ENCODE results near the gene IQSEC1. TPM values are rescaled to one million over a fixed set of nuclear protein-coding genes. Genes with fewer than 3 reads are reported as not detected.

IQSEC1 gene
- polyA plus RNA-seq, 1 donor (not counting 4 experiments of a cell fraction or from before 2014, with no cell fraction given) = 2.8 TPM

GRCh38 chr3:12895391-12896062 lies 177.7 kb downstream of the IQSEC1 start:
- Histone ChIP-seq H3K4me1 (ENCODE audit: control insufficient read depth, extremely low read depth, insufficient read depth, low read length) (peaks cover 16% of the 10 kb centered on the region), H3K27me3 (ENCODE audit: control insufficient read depth, extremely low read depth, insufficient read depth, low read length) (peaks cover 4% of the 10 kb centered on the region), H3K4me3 (ENCODE audit: control insufficient read depth in 2 of 3, extremely low read depth in 1 of 3, insufficient read depth in 2 of 3, low read depth in 1 of 3, low read length in 3 of 3) (no peak overlapping the region), H3K9ac (ENCODE audit: control insufficient read depth, extremely low read depth, insufficient read depth, low read length) (no peak overlapping the region), H3K79me2 (ENCODE audit: control insufficient read depth, insufficient read depth, low read length) (no peaks in the 10 kb centered on the region), H3K27ac (ENCODE audit: control insufficient read depth, insufficient read depth, low read length) (no peak overlapping the region), H3K9me1 (ENCODE audit: control insufficient read depth, extremely low read depth, insufficient read depth, low read length) (no peaks in the 10 kb centered on the region), H4K20me1 (ENCODE audit: control insufficient read depth, extremely low read depth, insufficient read depth, low read length) (no peaks in the 10 kb centered on the region), H3K9me3 (ENCODE audit: control insufficient read depth, low read depth, low read length) (no peaks in the 10 kb centered on the region), H3K4me2 (ENCODE audit: control insufficient read depth, extremely low read depth, insufficient read depth, low read depth, low read length) (no peak overlapping the region), H2AFZ (ENCODE audit: control insufficient read depth, low read length) (no peak overlapping the region), H3K36me3 (ENCODE audit: control insufficient read depth in 2 of 2, extremely low read depth in 1 of 2, insufficient read depth in 2 of 2, low read length in 2 of 2) (peaks cover 3 to 5% of the 10 kb centered on the region in 2 experiments)
- TF ChIP-seq EZH2 (IDR thresholded peaks at IDR 0.05; ENCODE audit: low read length) = no peak
- TF ChIP-seq CTCF (optimal IDR thresholded peaks at IDR 0.05 in 1 of 3, IDR thresholded peaks at IDR 0.05 in 1 of 3, conservative IDR thresholded peaks at IDR 0.05 in 1 of 3; ENCODE audit: extremely low read depth in 1 of 3, insufficient read depth in 2 of 3, low read length in 3 of 3) = no peak
- FAIRE-seq (no peak), DNase-seq (ENCODE audit: low read depth, low spot score) (no peak)
- dilution Hi-C loops (cut with MboI; ENCODE audit: extremely low pct_ligation_motif_present, low sequenced_read_pairs) = no loop called here

GRCh38 chr3:12894629-12895028 lies 178.6 kb downstream of the IQSEC1 start:
- FAIRE-seq (no peak), DNase-seq (ENCODE audit: low read depth, low spot score) (no peak)
- dilution Hi-C loops (cut with MboI; ENCODE audit: extremely low pct_ligation_motif_present, low sequenced_read_pairs) = no loop called here
- no peak for TF ChIP-seq CTCF (optimal IDR thresholded peaks at IDR 0.05 in 1 of 3, IDR thresholded peaks at IDR 0.05 in 1 of 3, conservative IDR thresholded peaks at IDR 0.05 in 1 of 3; ENCODE audit: extremely low read depth in 1 of 3, insufficient read depth in 2 of 3, low read length in 3 of 3)
- no peak for TF ChIP-seq EZH2 (IDR thresholded peaks at IDR 0.05; ENCODE audit: low read length)
- no peaks in the 10 kb centered on the region for H3K9me3 ChIP-seq (ENCODE audit: control insufficient read depth, low read depth, low read length)
- no peaks in the 10 kb centered on the region for H3K9me1 ChIP-seq (ENCODE audit: control insufficient read depth, extremely low read depth, insufficient read depth, low read length)
- no peak overlapping the region for H3K4me2 ChIP-seq (ENCODE audit: control insufficient read depth, extremely low read depth, insufficient read depth, low read depth, low read length)
- peaks cover 2 to 3% of the 10 kb centered on the region in 2 experiments for H3K36me3 ChIP-seq (ENCODE audit: control insufficient read depth in 2 of 2, extremely low read depth in 1 of 2, insufficient read depth in 2 of 2, low read length in 2 of 2)
- H3K4me3 ChIP-seq (ENCODE audit: control insufficient read depth in 2 of 3, extremely low read depth in 1 of 3, insufficient read depth in 2 of 3, low read depth in 1 of 3, low read length in 3 of 3) = no peak overlapping the region
- no peak overlapping the region for H3K9ac ChIP-seq (ENCODE audit: control insufficient read depth, extremely low read depth, insufficient read depth, low read length)
- no peak overlapping the region for H2AFZ ChIP-seq (ENCODE audit: control insufficient read depth, low read length)
- peaks cover 5% of the 10 kb centered on the region for H3K27me3 ChIP-seq (ENCODE audit: control insufficient read depth, extremely low read depth, insufficient read depth, low read length)
- H4K20me1 ChIP-seq (ENCODE audit: control insufficient read depth, extremely low read depth, insufficient read depth, low read length) = no peaks in the 10 kb centered on the region
- no peaks in the 10 kb centered on the region for H3K79me2 ChIP-seq (ENCODE audit: control insufficient read depth, insufficient read depth, low read length)
- H3K27ac ChIP-seq (ENCODE audit: control insufficient read depth, insufficient read depth, low read length) = no peak overlapping the region
- peaks cover 16% of the 10 kb centered on the region for H3K4me1 ChIP-seq (ENCODE audit: control insufficient read depth, extremely low read depth, insufficient read depth, low read length)
